ENCODE measurements around the gene LBX1. TPM values are rescaled to one million over a fixed set of nuclear protein-coding genes. Genes with fewer than 3 reads are reported as not detected.

The LBX1 gene
- total RNA-seq, 2 donors from 2014 or later, result not detected

- H3K27me3 ChIP-seq (ENCODE audit: control insufficient read depth, insufficient read depth, low read length, poor library complexity, severe bottlenecking), result peaks cover 15% of the 10 kb centered on the region
- DNase-seq, result peak; percentile 59
Measured at GRCh38 chr10:101267290-101267680, 38.0 kb upstream of the LBX1 start.

GRCh38 chr10:101266381-101267289 is 37.4 kb upstream of the LBX1 start:
- Mint-ChIP-seq H3K4me3 (no peak overlapping the region), H3K9me3 (no peaks in the 10 kb centered on the region), H3K27ac (no peak overlapping the region), H3K4me1 (peaks cover 24% of the 10 kb centered on the region), H3K36me3 (ENCODE audit: low read depth) (no peaks in the 10 kb centered on the region), H3K27me3 (ENCODE audit: insufficient read depth) (peaks cover 41% of the 10 kb centered on the region)
- Histone ChIP-seq H3K9me3 (ENCODE audit: control insufficient read depth, low read length) (no peaks in the 10 kb centered on the region), H3K36me3 (ENCODE audit: control insufficient read depth, insufficient read depth, low read length) (no peaks in the 10 kb centered on the region), H3K9ac (ENCODE audit: extremely low read depth, low read length, poor library complexity, severe bottlenecking) (no peak overlapping the region), H3K27ac (ENCODE audit: low read depth, low read length) (no peak overlapping the region), H3K27me3 (ENCODE audit: control insufficient read depth, insufficient read depth, low read length, poor library complexity, severe bottlenecking) (peaks cover 18% of the 10 kb centered on the region), H3K4me1 (ENCODE audit: control insufficient read depth, insufficient read depth, low read length) (peaks cover 13% of the 10 kb centered on the region), H3K4me3 (ENCODE audit: low read length) (no peak overlapping the region)
- DNase-seq, result peak; percentile 65
- 47 to 75% methylated on average over 3 to 12 of the region's 13 CpGs for WGBS, 2 experiments (ENCODE audit: insufficient coverage in 1 of 2, insufficient read length in 1 of 2)
- no peak for TF ChIP-seq CTCF (conservative IDR thresholded peaks at IDR 0.05)

More at GRCh38 chr10:101267290-101267680, 38.0 kb upstream of the LBX1 start:
- WGBS, 2 experiments (ENCODE audit: insufficient coverage in 1 of 2, insufficient read length in 1 of 2), result 53 to 71% methylated on average over 3 to 7 of the region's 7 CpGs
- Histone ChIP-seq H3K9ac (ENCODE audit: extremely low read depth, low read length, poor library complexity, severe bottlenecking) (no peak overlapping the region), H3K4me1 (ENCODE audit: control insufficient read depth, insufficient read depth, low read length) (peaks cover 11% of the 10 kb centered on the region), H3K36me3 (ENCODE audit: control insufficient read depth, insufficient read depth, low read length) (no peaks in the 10 kb centered on the region), H3K9me3 (ENCODE audit: control insufficient read depth, low read length) (no peaks in the 10 kb centered on the region), H3K4me3 (ENCODE audit: low read length) (no peak overlapping the region), H3K27ac (ENCODE audit: low read depth, low read length) (no peak overlapping the region)
- Mint-ChIP-seq H3K4me1 (peaks cover 20% of the 10 kb centered on the region), H3K27ac (no peak overlapping the region), H3K36me3 (ENCODE audit: low read depth) (no peaks in the 10 kb centered on the region), H3K27me3 (ENCODE audit: insufficient read depth) (peaks cover 46% of the 10 kb centered on the region), H3K4me3 (no peak overlapping the region), H3K9me3 (no peaks in the 10 kb centered on the region)
- no peak for TF ChIP-seq CTCF (conservative IDR thresholded peaks at IDR 0.05)

GRCh38 chr10:101263150-101263752 is 34.0 kb upstream of the LBX1 start:
- no peak overlapping the region for H3K4me3 Mint-ChIP-seq
- WGBS, 2 experiments (ENCODE audit: insufficient coverage in 1 of 2, insufficient read length in 1 of 2), result 73 to 81% methylated on average over 9 to 11 of the region's 11 CpGs
- H3K27me3 Mint-ChIP-seq (ENCODE audit: insufficient read depth), result peaks cover 22% of the 10 kb centered on the region
- Histone ChIP-seq H3K9me3 (ENCODE audit: control insufficient read depth, low read length) (no peaks in the 10 kb centered on the region), H3K27ac (ENCODE audit: low read depth, low read length) (no peak overlapping the region), H3K9ac (ENCODE audit: extremely low read depth, low read length, poor library complexity, severe bottlenecking) (no peak overlapping the region), H3K27me3 (ENCODE audit: control insufficient read depth, insufficient read depth, low read length, poor library complexity, severe bottlenecking) (peaks cover 13% of the 10 kb centered on the region), H3K4me1 (ENCODE audit: control insufficient read depth, insufficient read depth, low read length) (peaks cover 27% of the 10 kb centered on the region), H3K36me3 (ENCODE audit: control insufficient read depth, insufficient read depth, low read length) (no peaks in the 10 kb centered on the region), H3K4me3 (ENCODE audit: low read length) (no peak overlapping the region)
- H3K36me3 Mint-ChIP-seq (ENCODE audit: low read depth), result no peaks in the 10 kb centered on the region
- no peaks in the 10 kb centered on the region for H3K9me3 Mint-ChIP-seq
- no peak for TF ChIP-seq CTCF (conservative IDR thresholded peaks at IDR 0.05)
- peaks cover 43% of the 10 kb centered on the region for H3K4me1 Mint-ChIP-seq
- H3K27ac Mint-ChIP-seq, result no peak overlapping the region
- peak; percentile 68 for DNase-seq

Measured in endodermal cell (in vitro differentiated cells).